T-helper 1 cell treated with Interleukin-12 subunit alpha and Interleukin-12 subunit beta and Interleukin-4 antibody, amounts not matched to agents 30 ng/mL and 1 ng/mL, for 36 hours (primary cell): ENCODE data around the gene MAPK6. TPM values are rescaled to one million over a fixed set of nuclear protein-coding genes. Genes with fewer than 3 reads are reported as not detected.
"Not testable (repeated sequence)": the region's sequence is repeated elsewhere in the genome, so short reads cannot be mapped to it uniquely, and the experiment has no call there.

Source experiments
- intact Hi-C: fragments of 100-400 bp; cut with micrococcal nuclease; formaldehyde crosslinking; loops from one replicate; pipeline ENCODE4 v1.15.1; 2024
- total RNA-seq: library from RNA; stranded (reverse); gene quantifications from 2 replicates; pipeline ENCODE4 v1.2.3, GENCODE V29; 2022

The MAPK6 gene
- total RNA-seq, 1 donor from 2014 or later = 31.4 TPM

DNA sequence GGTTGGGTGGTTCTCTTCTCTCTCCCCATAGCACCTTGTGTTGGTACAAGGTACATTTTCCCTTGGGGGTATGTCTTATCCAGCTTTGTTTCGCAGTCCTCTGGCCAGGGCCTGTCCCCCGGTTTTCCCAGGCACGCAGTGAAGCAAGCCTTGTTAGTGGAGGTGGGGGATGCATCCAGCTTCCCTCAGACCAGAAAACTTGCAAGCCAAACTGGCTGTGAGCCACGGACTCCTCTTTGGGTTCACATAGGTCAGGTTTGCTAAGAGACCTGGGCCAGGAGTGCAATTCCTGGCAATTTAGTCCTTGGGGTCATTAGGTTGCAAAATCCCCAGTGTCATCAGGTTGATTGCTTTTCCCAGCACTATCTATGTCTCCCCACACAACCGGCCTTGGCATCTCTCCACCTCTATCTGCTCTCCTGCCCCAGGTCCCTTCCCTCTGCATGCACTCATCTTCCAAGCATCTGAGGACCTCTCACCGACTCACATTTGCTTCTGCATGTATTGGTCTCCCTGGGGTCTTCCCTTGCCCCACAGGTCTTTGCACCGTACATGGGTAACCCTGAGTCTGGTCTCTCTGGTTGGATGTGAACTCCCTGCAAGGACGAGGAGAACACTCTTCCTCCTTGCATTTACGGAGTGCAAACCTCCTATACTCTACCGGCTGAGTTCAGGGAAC lies 59.3 kb downstream of the MAPK6 start:
- intact Hi-C loops = loop anchor here (5.0 kb wide), 1 partner anchor 129 kb away; no protein-coding TSS in a partner anchor

DNA sequence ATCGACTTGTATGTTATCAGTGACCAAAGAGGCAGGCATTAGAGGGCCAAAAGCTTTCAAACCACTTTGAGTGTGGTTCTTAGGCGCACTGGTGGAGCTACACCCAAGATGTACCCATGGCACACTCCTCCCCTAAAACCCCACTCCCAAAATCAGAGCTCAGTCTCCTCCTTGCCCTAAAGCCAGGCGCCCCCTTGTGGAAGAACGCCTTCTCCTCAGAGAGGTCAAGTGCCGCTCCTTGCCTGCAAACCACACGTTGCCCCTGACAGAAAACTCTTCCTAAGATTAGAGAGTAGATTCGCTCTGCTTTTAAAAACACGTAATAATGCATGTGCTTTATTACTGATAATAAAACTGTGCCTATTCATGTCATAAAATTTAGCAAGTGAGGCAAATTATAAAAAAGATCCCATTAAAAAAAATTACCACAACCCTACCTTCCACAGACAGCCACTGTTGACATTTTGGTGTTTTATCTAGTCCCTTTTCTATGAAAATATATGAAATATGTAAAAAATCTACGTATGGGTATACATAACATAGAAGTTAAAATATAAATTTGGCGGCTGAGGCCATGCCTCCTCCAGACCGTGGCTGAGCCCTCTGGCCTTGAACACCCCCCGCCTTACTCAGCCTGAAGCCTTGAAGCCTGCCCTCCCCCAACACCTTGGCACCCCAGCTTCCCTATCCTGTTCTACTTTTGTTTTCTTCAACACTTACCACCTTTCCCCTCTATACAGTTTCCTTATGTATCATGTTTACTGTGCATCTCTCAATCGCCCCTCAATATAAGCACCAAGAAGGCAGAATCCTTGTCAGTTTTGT lies 60.1 kb downstream of the MAPK6 start:
- intact Hi-C loops = loop anchor here (1.0 to 5.0 kb wide), 5 partner anchors 33 to 128 kb away; no protein-coding TSS in a partner anchor

DNA sequence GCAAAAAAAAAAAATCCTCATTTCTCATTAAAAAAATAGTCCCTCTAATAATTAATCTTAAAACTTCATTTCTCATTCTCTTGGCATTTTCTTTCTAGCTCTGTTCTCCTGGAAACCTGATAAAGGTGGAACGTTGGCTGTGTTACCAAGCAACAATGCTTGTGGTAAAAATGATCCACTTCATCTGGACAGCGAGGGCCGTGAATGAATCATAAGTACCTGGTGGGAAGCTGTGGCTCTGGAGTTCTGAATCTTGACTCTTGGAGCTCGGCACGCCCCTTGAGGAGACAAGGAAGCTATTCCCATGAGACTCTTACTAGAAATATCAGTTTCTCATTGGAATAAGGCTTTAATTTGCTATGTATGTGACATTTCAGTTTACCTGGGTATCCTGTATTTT lies 61.0 kb downstream of the MAPK6 start:
- intact Hi-C loops = no loop called here

DNA sequence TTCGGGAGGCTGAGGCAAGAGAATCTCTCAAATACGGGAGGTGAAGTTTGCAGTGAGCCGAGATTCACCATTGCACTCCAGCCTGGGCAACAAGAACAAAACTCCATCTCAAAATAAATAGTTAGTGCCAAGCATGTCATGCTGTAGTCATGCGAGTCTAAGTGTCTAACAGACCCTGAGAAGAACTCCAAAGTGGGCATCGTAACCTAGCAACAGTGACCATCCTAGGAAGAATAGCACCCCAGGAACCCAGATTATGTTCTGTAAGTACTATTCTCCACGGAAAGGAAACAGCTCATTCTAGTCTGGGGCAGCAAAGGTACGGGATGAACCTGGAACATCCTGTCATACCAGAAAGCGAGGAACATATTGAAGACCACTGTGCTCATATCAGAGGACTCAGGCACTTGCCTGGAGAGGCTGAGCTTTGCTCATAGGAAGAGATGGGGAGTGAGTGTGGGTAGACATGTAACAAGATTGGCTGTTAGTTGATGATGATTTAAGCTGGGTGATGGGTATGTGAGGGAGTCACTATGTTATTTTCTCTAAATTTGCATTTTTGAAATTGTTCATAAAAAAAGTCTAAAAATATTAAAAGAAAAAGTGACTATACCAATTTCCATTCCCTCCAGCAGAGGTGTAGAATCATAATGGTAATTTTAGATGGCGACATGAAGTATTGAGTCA lies 61.8 kb downstream of the MAPK6 start:
- intact Hi-C loops = no loop called here

DNA sequence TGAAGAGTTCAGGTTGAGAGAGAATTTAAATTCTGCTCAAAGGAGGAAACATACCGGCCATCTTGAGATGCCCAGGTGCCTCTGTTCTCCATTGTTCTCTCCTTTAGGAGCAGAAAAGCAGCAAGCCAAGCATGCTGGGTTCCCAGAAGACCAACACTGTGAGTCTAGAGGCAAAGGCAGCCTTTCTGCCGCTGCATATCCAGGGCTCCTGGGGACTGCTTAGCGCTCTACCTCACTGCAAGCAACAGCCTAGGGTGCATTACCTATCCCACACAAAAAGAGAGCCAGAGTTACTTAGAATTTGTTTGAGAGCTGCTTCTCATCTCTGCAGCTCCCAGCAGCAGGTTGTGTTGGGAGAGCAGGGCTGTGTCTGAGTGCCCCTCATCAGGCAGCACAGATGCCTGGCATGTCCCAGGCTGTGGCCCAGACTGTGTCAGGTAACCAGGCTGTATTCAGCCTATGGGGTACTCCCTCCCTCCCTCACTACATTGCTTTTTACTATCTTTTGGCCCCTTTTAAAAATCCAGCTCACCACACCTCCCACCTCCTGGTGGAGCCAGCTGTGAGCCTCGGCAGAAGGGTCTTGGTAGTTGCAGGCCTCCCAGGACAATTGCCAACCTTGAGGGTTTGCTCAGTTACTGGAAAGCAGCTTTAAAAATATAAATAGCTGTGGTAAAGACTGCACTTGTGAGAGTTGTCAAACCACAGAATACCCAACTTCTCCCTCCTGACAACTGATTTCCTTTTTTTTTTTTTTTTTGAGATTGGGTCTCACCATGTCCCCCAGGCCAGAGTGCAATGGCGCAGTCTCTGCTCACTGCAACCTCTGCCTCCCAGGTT lies 63.4 kb downstream of the MAPK6 start:
- intact Hi-C loops = no loop called here

DNA sequence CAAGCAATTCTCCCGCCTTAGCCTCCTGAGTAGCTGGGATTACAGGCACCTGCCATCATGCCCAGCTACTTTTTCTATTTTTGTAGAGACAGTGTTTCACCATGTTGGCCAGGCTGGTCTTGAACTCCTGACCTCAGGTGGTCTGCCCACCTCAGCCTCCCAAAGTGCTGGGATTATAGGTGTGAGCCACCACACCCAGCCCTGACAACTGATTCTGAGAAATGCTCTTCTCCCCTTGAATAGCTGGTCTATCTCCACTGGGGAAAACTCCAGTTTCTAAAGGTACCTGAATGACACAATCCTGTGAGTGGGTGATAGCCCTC lies 64.0 kb downstream of the MAPK6 start:
- intact Hi-C loops = not testable (repeated sequence)

DNA sequence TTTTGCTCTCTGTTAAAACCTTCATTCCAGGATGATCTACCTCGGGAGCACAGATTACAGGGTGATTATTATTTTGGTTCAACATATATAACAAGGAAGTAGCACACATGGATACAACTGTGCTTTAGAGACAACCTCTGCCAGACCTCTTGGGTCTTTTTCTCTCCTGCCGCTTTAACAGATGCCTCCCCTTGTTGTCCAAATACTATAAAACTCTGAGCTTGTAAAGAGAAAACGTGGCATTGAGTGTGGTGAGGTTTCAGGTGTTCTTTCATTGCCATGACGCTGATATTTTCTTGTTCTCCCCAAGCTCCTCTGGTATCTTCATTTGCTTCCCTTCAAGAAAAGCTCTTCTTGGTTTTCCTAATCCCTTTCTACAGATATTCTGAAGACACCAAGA lies 64.6 kb downstream of the MAPK6 start:
- intact Hi-C loops = no loop called here

DNA sequence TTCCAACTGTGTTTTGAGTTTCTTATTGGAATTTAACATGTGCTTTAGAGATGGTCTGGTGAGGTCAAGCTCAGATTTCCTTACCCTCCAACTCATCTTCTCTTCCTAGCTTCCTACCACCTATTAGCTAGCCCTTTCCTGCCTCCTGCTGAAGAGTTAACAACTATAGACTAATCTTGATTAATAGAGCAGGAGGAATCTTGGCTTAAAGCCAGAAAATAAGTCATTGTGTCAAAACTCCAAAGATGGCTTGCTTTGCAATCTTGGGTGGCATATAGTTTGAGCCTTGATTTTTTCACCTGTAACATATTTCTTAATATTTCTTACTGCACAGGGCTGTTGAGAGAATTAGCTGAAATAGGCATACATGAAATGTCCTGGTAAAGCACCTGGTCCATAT lies 66.3 kb downstream of the MAPK6 start:
- intact Hi-C loops = no loop called here

DNA sequence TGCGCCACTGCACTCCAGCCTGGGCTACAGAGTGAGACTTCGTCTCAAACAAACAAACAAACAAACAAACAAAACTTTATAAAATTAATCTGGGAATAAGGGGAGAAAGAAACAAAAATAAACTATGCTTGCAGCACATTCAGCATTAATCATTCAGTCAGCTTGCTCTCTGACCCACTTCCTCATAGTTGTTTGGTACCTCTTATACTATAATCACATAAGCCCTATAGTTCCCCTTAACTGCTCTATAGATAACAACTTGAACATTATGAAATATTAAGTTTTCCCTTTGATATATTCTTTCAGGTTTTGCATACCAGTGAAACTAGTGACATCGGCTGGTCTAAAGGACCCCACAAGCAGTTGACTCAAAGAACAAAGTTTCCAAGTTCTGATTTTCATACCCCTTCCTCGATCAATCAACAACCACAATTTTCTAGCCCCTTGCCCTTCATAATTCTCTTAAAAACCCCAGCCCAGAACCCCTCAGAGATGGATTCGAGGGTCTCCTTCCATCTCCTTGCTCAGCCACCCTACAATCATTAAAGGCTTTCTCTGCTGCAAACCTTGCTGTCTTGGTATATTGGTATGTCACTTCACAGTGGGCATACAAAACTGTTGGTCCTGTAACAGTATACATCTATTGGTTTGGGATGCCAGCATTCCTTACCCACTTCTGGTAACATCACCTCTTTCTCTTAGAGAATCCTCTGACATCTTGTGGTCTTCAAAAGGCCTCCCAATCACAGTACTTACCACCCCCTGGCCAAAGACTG lies 67.2 kb downstream of the MAPK6 start:
- intact Hi-C loops = no loop called here

DNA sequence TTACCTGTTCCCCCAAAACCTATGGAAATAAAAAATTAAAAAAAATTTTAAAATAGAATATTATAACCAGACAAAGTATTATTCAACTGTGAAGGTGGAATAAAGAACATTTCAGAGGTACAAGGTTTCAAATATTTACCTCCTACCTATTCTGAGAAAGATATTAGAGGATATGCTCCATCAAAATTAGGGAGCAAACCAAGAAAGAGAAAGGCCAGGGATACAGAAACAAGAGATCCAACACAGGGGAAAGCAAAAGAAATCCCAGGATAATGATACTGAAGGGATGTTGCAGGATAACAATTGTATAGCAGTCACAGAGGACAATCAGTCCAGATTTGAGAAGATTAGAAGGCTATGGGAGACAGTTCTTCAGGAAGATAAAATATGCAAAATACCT lies 71.2 kb downstream of the MAPK6 start:
- intact Hi-C loops = no loop called here

DNA sequence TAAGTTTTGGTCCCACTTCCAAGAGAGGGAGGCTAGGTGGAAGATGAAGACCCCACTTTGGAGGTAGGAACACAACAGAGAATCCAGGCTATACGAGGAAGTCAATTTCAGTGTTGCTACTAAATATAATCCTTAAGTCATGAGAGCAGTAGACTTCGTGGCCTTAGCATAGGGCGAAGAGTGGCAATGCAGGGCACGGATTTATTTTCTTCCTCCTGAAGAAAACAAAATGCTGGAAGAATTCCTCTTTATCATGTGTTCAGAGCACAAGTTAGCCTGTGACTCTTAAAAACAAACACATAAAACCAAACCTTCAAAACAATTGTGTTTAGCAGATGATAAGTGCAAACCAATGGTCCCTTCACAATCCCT lies 74.1 kb downstream of the MAPK6 start:
- intact Hi-C loops = no loop called here

DNA sequence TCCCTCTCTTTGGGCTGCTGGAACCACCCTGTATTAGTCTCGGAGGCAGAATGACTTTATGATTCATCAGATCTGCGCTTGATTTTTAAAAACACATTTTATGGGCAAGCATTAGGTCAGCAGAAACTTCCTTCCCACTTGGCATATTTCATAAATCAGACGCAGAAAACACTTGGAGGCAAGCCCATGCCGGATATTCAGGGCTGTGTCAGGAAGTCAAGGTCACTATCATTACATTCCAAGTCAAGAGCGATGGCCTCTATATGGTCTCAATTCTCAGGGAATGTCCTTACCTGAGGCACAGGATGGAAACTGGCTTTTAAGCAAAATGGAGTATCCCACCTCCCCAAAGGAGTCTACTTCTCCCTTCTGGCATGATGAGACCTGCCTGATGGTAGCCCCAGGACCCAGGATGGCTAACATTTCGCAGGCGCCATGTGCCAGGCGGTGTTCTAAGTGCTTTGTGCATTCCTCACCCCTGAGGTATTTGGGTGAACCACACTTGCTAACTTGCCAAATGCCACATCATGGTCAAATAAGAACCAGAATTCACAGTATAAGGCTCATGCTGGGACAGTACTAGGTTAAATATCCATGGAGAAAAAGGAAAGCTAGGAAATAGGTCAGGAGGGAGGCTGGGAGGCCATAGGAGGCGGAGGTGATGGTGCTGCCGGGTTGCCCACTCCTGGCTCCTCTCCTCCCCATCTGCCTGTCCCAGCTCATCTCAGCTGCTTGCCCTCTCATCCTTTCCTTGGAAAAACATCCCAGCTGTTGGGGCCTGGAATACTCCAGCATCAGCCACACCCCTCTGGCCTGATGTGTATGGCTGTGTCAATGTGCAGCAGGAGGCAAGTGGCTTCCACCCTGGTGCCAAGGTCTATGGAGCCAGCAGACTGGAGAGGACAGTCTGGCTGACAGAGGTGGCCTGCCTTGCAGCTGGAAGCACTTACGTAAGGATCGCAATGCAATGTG lies 74.8 kb downstream of the MAPK6 start:
- intact Hi-C loops = no loop called here

DNA sequence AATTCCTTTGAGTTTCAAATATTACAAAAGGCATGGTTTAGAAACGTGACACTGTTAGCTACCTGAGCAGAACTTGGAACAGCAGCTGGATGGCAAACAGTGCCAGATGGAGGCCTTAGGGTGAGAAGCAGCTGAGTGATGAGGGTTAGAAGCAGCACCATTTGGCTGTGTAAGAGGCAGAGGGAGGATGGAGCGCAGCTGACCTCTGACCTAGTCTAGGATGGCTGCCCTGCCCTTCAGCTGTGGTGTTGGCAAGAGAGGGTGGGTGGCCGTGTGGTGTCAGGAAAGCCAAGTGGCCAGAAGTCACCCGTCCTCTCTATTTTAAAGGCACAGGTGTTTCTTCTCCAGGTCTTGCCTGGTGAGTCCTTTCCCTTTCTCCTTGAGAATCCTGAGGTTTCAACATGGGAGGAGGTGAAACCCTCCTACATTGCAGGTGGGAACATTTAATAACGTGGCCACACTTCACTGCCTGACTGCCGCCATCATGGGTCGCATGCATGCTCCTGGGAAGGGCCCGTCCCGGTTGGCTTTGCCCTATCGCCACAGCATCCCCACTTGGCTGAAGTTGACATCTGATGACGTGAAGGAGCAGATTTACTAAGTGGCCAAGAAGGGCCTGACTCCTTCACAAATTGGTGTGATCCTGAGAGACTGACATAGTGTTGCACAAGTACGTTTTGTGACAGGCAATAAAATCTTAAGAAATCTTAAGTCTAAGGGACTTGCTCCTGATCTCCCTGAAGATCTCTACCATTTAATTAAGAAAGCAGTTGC lies 76.0 kb downstream of the MAPK6 start:
- intact Hi-C loops = no loop called here

DNA sequence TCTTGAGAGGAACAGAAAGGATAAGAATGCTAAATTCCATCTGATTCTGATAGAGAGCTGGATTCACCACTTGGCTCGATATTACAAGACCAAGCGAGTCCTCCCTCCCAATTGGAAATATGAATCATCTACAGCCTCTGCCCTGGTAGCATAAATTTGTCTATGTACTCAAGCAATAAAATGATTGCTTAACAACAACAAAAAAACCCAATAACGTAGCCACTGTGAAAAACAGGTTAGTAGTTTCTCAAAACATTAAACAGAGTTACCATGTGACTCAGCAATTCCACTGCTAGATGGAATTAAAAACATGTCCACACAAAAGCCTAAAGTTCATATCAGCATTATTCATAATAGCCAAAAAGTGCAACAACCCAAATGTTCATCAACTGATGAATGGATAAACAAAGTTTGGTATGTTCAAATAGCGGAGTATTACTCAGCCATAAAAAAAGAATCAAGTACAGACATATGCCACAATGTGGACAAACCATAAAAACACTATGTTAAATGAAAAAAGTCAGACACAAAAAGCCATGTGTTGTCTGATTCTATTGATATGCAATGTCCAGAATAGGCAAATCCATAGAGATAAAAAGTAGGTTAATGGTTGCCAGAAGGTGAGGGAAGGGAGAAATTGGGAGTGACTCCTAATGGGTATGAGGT lies 76.7 kb downstream of the MAPK6 start:
- intact Hi-C loops = no loop called here

DNA sequence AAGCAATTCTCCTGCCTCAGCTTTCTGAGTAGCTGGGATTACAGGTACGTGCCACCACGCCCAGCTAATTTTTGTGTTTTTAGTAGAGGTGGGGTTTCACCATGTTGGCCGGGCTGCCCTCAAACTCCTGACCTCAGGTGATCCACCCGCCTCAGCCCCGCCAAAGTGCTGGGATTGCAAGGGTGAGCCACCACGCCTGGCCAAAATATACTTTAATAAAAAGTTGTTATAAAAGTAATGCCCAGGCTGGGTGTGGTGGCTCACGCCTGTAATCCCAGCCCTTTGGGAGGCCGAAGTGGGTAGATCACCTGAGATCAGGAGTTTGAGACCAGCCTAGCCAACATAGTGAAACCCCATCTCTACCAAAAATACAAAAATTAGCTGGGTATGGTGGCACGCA lies 77.5 kb downstream of the MAPK6 start:
- intact Hi-C loops = not testable (repeated sequence)

DNA sequence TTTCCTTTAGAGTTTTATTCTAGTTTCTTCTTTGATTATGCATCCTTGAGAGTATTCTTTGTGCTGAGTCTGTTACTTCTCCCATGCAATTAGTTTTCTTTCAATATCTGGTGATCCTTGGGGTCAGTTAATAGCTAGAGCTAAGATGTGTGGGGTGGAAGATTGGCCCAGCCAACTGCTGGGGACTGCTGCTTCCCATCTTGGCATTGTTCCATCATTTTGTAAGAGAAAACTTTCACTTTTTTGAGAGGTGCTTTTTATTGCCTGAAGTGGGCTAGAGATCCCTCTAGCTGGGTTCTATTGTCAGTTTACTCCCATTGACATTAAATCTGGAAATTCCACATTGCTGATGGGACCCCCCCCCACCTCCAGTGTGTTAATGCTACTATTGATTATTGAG lies 78.2 kb downstream of the MAPK6 start:
- intact Hi-C loops = no loop called here

DNA sequence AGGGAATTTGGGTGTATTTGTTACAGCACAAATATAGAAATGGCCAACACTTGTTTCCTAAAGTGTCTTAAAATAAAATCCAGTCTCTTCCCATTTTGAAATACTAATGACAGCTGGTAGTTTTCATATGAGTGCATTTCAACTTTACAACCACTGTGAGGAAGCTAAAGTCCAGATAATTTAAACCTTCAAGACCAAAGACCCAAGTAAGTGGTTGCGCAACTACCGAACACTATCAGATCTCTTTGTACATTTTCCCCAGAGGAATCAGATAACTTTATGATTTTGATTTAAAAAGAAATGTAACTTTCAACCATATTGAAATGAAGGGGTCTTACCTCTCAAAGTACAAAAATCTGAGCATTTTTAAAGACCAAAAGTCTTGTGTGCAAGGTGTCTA lies 79.3 kb downstream of the MAPK6 start:
- intact Hi-C loops = no loop called here

DNA sequence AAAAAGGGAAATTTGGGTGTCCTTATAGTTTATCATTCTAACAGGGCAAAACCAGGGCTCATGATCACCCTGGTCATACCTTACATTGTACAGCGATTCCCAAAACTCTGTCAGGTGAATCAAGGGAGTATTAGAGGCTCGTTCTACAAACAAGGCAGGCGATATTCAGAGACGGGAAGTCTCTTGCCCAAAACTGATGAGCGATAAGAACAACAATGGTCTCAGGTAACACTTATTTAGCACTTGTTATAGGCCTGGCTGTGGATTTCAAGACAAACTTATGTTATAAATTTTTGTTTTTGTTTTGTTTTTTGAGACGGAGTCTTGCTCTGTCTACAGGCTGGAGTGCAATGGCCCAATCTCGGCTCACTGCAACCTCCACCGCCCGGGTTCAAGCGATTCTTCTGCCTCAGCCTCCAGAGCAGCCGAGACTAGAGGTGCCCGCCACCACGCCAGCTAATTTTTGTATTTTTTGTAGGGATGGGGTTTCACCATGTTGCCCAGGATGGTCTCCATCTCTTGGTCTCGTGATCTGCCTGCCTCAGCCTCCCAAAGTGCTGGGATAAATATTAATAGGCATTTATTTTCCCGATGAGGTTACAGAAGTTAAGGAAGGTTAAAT lies 80.7 kb downstream of the MAPK6 start:
- intact Hi-C loops = no loop called here
